ENCODE measurements around the gene DUS3L. TPM values are rescaled to one million over a fixed set of nuclear protein-coding genes. Genes with fewer than 3 reads are reported as not detected.

The DUS3L gene
- total RNA-seq, 4 donors from 2014 or later, result 19.5 to 45.9 (median 25.0) TPM

GRCh38 chr19:5825178-5825577 is 34.2 kb upstream of the DUS3L start:
- DNase-seq, result no peak
- Histone ChIP-seq H3K9me3 (no peaks in the 10 kb centered on the region), H3K27me3 (peaks cover 44 to 52% (median 46%) of the 10 kb centered on the region in 3 donors), H3K4me1 (no peaks in the 10 kb centered on the region), H3K4me3 (no peak overlapping the region), H3K36me3 (no peaks in the 10 kb centered on the region), H3K27ac (no peak overlapping the region)
- TF ChIP-seq CTCF (IDR thresholded peaks at IDR 0.05 in 4 of 5, conservative IDR thresholded peaks at IDR 0.05 in 1 of 5), result no peak
- no peak for TF ChIP-seq POLR2A (IDR thresholded peaks at IDR 0.05)
- ATAC-seq, result no peak
- in situ Hi-C loops (cut with MboI; ENCODE audit: low sequenced_read_pairs in 4 of 4), result no loop called here
- intact Hi-C loops (cut with DNase I; ENCODE audit: low total_unique reads), result no loop called here

GRCh38 chr19:5824751-5825150 is 33.8 kb upstream of the DUS3L start:
- ATAC-seq (no peak), DNase-seq (no peak)
- Histone ChIP-seq H3K9me3 (no peaks in the 10 kb centered on the region), H3K27me3 (peaks cover 39 to 47% (median 42%) of the 10 kb centered on the region in 3 donors), H3K27ac (no peak overlapping the region), H3K4me1 (no peaks in the 10 kb centered on the region), H3K36me3 (no peaks in the 10 kb centered on the region), H3K4me3 (no peak overlapping the region)
- TF ChIP-seq POLR2A (IDR thresholded peaks at IDR 0.05), result no peak
- TF ChIP-seq CTCF (IDR thresholded peaks at IDR 0.05 in 4 of 5, conservative IDR thresholded peaks at IDR 0.05 in 1 of 5), result no peak
- in situ Hi-C loops (cut with MboI; ENCODE audit: low sequenced_read_pairs in 4 of 4), result no loop called here
- intact Hi-C loops (cut with DNase I; ENCODE audit: low total_unique reads), result no loop called here

- Histone ChIP-seq H3K27ac (no peak overlapping the region), H3K4me3 (no peak overlapping the region), H3K4me1 (no peaks in the 10 kb centered on the region), H3K27me3 (peaks cover 29 to 41% (median 38%) of the 10 kb centered on the region in 3 donors), H3K36me3 (no peaks in the 10 kb centered on the region), H3K9me3 (no peaks in the 10 kb centered on the region)
- ATAC-seq, result no peak
- intact Hi-C loops (cut with DNase I; ENCODE audit: low total_unique reads) (no loop called here), in situ Hi-C loops (cut with MboI; ENCODE audit: low sequenced_read_pairs in 4 of 4) (no loop called here)
- no peak for DNase-seq
- TF ChIP-seq CTCF (IDR thresholded peaks at IDR 0.05 in 4 of 5, conservative IDR thresholded peaks at IDR 0.05 in 1 of 5), result no peak
- no peak for TF ChIP-seq POLR2A (IDR thresholded peaks at IDR 0.05)
Observed at GRCh38 chr19:5823579-5824281, 32.8 kb upstream of the DUS3L start.

GRCh38 chr19:5822181-5822844 is 31.4 kb upstream of the DUS3L start:
- H3K4me3 ChIP-seq, result no peak overlapping the region
- TF ChIP-seq POLR2A (IDR thresholded peaks at IDR 0.05) (no peak), CTCF (IDR thresholded peaks at IDR 0.05 in 4 of 5, conservative IDR thresholded peaks at IDR 0.05 in 1 of 5) (no peak)
- H3K27ac ChIP-seq, result no peak overlapping the region
- in situ Hi-C loops (cut with MboI; ENCODE audit: low sequenced_read_pairs in 4 of 4) (no loop called here), intact Hi-C loops (cut with DNase I; ENCODE audit: low total_unique reads) (no loop called here)
- no peaks in the 10 kb centered on the region for H3K4me1 ChIP-seq
- ATAC-seq (no peak), DNase-seq (no peak)
- H3K27me3 ChIP-seq, result peaks cover 22 to 35% (median 34%) of the 10 kb centered on the region in 3 donors
- H3K36me3 ChIP-seq, result no peaks in the 10 kb centered on the region
- H3K9me3 ChIP-seq, result no peaks in the 10 kb centered on the region
